GM18502 (cell line): Measurements from ENCODE around the gene GDPGP1.

Experiments used
- ATAC-seq: cut with Tn5 transposase; IDR thresholded peaks from one replicate; pipeline ENCODE4 v1.9.1; 2021; ENCODE audit warnings: mild to moderate bottlenecking; ENCODE audit not compliant: unreplicated experiment, poor library complexity

GDPGP1 gene

GRCh38 chr15:90203922-90204321, 30.1 kb upstream of the GDPGP1 start:
- ATAC-seq: no peak

DNA sequence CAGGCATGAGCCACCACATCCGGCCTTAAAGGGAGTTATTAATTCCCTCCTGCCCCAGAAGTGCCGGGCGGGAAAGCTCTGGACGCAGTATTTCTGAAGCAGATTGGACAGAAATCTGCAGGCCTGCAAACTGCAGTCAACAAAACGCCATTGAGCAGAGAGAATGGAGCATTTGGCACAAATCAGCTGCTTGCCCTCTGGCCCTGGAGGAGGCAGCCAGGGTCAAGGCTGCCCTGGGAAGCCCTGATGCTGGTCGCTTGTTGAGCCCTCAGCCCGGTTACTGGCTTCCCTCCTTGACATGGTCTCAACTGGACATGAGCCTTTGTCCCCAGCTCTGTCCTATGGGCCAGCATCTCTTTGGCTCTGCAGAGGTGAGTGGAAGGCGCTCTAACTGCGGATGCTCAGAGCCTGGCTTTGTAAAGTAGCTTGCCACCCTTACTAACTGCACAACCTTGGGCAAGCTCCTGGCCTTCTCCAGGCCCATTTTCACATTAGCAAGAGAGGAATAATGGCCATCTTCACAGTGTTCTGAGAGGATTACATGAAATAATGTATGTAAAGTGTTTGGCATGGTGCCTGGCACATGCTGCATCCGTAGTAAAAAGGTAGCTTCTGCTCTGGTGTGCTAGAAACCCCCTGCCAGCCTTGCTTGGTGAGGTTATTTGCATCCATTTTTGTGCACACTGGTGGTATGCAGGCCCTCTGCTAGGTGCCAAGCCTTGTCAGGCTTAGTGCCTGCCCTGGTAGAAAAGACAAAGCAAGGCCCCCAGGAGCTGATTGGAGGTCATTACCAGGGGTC, 28.8 kb upstream of the GDPGP1 start:
- no peak for ATAC-seq

DNA sequence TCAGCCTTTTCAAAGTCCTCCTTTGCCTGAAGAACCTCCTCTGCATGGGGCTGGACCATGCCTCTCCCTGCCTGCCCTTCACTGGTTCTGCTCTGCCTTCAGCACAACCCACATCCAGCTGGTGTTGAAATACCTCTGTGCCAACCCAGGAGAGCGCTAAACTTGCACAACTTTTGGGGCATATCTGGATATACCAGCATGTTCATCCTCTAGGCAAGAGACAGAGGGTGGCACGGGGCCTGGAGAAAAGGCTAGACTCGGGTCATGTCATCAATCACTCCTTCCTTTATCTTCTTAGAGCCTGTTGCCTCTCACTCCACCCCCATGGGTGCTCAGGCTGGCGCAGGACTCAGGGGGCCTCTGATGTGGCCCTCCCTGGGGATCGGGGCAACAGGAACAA, 28.1 kb upstream of the GDPGP1 start:
- no peak for ATAC-seq

- no peak for ATAC-seq
These were observed 26.8 kb upstream of the GDPGP1 start for GRCh38 chr15:90207252-90207651.

DNA sequence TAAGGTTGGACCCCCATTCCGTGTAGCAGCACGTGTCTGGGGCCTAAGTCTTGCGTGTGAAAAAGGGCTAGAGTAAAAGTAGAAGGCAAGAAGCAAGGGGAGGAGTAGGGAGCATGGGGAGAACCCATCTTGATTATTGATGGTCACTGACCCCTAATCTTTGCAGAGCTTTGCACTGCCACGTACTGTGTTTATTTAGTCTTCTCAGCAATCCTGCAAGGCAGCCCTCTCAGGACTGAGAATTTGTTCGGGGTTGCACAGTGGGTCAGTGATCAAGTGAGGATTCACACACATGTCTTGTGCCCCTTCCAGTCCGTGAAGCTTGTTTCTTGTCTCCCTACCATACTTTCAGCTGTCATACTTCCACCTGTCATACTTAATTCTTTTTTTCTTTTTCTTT, 25.7 kb upstream of the GDPGP1 start:
- ATAC-seq: no peak

- peak; percentile 67 for ATAC-seq
These were observed 24.4 kb upstream of the GDPGP1 start for GRCh38 chr15:90209591-90209990.

GRCh38 chr15:90210593-90210992, 23.4 kb upstream of the GDPGP1 start:
- ATAC-seq: no peak

DNA sequence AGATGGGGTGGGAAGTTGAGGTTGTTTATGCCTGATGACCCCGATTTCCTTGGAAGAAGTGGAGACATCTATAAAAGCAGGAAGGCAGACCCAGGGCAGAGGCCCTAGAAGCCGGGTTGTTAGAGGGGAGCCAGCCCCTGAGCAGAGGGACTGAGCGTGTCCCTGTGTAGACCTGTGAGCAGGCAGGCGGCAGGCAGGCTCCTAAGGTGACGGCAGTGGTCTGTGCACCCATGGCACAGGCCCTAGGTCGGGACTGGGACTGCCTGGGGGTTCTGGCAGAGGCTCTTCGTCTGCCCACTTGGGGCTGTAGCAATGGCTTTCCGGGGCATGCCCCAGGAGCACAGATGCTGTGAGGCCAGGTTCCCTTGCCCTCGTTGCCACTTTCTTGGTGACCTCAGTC, 23.0 kb upstream of the GDPGP1 start:
- ATAC-seq: no peak

- ATAC-seq: no peak
These were observed 22.4 kb upstream of the GDPGP1 start for GRCh38 chr15:90211440-90212143.

- no peak for ATAC-seq
These were observed 21.5 kb upstream of the GDPGP1 start for GRCh38 chr15:90212221-90213098.

- ATAC-seq: no peak
These were observed 20.7 kb upstream of the GDPGP1 start for GRCh38 chr15:90213122-90213817.

DNA sequence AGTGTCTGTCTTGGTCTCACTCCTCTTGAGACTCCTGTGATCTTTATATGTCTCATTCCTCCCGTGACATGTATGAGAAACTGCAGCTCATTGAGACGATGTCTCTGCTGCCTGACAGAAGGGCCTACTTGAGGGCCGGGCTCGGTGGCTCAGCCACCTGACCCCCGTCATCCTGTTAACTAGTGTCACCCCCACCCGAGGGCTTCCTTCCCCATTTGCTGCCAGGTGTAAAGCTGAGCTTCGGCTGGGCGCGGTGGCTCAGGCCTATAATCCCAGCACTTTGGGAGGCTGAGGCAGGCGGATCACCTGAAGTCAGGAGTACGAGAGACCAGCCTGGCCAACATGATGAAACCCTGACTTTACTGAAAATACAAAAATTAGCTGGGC, 20.2 kb upstream of the GDPGP1 start:
- ATAC-seq: no peak

GRCh38 chr15:90214553-90215196, 19.3 kb upstream of the GDPGP1 start:
- no peak for ATAC-seq

DNA sequence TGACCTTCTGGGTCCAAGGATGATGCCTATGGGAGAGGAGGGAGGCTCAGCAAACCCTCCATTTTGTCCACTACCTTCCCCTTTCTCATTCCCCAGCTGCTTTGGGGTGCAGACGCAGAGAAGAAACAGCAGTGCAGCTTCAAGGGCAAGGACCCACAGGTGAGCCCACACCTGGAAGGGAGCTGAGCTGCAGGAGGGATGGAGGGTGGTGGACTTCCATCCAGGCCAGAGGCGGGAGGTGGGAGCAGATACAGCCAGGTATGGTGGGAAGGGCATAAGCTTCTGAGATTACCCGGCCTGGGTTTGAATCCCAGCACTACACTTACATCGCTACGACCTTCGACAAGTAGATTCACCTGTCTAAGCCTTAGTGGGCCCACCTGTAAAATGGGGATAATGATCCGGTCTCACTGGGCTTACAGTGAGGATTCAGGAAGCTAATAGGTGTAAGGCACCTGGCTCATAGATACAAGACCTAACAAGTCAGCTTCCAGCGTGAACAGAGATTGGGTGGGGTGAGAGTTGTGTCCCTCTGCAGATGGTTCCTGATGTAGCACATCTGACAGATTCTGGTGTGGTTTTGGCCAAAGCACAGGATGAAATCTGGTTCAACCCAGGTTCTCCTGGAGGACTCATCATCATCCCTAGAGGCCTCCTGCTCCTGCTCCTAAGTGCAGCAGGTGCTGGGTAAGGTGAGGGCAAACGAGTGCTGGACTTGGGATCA, 16.2 kb upstream of the GDPGP1 start:
- no peak for ATAC-seq

DNA sequence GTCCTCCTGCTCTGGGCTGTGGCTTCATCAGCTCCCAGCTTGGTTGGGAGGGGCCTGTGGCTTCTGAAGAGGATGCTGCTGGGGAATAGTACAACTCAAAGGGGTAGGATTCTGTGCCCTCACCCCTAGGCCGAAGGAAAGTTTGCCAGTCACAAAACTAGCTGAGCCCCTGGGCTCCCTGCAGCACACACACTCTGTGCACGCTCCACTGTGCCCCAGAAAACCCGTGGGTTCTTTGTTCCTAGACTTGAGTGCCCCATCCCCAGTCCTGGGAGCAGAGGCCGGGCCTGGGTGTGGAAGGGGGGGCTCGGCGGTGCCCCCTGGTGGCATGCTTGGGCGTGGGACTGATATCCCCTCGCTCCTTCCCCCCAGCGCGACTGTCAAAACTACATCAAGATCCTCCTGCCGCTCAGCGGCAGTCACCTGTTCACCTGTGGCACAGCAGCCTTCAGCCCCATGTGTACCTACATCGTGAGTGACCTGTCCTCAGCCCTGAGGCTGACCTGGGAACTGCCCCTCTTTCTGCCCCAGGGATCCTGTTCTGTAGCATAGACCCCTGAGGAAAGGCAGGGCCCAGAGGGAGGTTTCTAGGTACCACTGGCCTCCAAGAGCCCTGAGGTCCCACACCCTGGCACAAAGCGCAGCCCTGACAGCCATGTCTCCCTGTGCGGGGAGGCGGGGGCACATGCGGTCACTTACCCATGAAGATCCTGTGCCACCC, 14.4 kb upstream of the GDPGP1 start:
- ATAC-seq: peak; percentile 54

DNA sequence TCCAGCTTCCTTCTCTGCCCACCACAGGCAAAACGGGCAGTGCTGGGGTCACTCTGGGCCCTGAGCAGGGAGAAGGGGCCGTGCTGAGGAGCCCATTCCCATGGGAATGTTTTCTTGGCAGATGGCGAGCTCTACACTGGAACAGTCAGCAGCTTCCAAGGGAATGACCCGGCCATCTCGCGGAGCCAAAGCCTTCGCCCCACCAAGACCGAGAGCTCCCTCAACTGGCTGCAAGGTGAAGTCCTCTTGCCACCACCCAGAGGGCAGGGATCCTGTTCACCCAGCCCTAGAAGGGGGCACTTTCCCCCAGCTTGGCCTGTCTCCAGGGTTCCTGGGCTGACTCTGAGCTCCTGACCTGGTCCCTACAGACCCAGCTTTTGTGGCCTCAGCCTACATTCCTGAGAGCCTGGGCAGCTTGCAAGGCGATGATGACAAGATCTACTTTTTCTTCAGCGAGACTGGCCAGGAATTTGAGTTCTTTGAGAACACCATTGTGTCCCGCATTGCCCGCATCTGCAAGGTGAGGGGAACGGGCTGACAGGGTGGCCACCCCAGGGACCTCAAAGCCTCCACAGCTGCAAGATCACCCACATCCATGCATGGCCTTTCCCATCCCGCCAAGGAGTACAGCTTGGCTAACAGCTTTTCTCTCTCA, 12.6 kb upstream of the GDPGP1 start:
- ATAC-seq: no peak

DNA sequence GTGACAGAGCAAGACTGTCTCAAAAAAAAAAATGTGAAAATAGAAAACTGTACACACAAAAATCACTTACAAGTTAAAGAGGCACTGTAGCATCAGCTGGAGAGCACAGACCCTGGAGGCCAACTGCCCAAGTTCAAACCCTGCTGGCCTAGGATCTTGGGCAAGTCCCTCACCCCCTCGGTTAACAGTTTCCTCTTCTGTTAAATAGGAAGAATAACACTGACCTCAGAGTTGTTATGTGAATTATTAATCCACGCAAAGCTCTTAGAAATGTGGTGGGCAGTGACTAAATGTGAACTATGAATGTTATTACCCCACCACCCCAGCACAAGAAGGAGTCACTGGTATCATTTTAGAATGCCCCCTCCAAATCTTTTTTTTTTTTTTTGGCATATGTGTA, 11.5 kb upstream of the GDPGP1 start:
- no peak for ATAC-seq
